Measurements from ENCODE around the gene CSNK1D.

Gene CSNK1D

DNA sequence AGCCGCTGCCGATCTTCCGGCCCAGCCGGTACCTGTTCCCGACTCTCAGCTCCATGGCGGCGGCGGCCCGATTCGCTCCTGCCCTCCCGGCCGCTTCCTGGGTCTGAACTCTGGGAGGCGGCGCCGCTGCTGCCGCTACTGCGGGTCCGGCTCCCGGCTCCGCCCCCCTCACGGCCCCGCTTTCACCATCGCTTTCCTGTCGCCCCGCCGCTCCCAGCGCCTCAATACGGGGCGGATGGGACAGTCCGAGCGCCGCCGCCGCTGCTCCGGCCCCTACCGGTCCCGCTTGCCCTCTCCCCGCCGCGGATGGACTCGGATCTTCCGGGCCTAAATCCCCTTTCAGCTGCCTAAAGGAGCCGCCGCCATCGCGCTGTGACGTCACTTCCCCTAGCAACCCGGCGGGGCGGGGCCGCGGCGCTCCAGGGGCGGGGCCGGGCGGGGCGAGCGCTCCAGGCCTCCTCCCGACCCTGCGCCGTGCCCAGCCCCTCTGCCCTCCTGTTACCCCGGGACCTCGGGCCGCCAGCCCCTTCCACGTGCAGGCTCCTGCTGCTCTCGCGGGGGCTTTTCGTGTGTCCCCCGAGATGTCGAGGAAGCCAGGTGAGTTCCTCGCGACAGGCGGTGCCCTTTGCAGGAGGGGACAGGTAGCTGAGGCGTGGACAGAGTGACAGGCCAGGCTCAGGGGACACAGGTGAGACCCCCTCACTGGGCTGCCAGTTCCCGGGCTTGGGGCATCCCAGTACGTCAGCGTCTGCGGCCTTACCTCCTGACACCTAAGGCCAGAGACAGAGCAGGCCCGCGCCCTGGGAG lies at the start of gene CSNK1D (continued):
- TF ChIP-seq, protein P1, sequence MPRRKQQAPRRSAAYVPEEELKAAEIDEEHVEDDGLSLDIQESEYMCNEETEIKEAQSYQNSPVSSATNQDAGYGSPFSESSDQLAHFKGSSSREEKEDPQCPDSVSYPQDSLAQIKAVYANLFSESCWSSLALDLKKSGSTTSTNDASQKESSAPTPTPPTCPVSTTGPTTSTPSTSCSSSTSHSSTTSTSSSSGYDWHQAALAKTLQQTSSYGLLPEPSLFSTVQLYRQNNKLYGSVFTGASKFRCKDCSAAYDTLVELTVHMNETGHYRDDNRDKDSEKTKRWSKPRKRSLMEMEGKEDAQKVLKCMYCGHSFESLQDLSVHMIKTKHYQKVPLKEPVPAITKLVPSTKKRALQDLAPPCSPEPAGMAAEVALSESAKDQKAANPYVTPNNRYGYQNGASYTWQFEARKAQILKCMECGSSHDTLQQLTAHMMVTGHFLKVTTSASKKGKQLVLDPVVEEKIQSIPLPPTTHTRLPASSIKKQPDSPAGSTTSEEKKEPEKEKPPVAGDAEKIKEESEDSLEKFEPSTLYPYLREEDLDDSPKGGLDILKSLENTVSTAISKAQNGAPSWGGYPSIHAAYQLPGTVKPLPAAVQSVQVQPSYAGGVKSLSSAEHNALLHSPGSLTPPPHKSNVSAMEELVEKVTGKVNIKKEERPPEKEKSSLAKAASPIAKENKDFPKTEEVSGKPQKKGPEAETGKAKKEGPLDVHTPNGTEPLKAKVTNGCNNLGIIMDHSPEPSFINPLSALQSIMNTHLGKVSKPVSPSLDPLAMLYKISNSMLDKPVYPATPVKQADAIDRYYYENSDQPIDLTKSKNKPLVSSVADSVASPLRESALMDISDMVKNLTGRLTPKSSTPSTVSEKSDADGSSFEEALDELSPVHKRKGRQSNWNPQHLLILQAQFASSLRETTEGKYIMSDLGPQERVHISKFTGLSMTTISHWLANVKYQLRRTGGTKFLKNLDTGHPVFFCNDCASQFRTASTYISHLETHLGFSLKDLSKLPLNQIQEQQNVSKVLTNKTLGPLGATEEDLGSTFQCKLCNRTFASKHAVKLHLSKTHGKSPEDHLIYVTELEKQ (tag by site-specific recombination; IDR thresholded peaks at IDR 0.05; ENCODE audit: borderline replicate concordance), result no peak
- no peak for TF ChIP-seq GFI1B (tag by site-specific recombination; IDR thresholded peaks at IDR 0.05)
- TF ChIP-seq, protein P2, sequence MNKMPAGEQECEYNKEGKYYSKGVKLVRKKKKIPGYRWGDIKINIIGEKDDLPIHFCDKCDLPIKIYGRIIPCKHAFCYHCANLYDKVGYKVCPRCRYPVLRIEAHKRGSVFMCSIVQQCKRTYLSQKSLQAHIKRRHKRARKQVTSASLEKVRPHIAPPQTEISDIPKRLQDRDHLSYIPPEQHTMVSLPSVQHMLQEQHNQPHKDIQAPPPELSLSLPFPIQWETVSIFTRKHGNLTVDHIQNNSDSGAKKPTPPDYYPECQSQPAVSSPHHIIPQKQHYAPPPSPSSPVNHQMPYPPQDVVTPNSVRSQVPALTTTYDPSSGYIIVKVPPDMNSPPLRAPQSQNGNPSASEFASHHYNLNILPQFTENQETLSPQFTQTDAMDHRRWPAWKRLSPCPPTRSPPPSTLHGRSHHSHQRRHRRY (tag by site-specific recombination; IDR thresholded peaks at IDR 0.05), result 0 out of 2 replicates have a peak, but pooled peaks have one; percentile 63
- TF ChIP-seq ZNF76 (tag by site-specific recombination; IDR thresholded peaks at IDR 0.05; ENCODE audit: borderline replicate concordance, low read depth), result peak; percentile 86
- TF ChIP-seq SP2 (tag by site-specific recombination; IDR thresholded peaks at IDR 0.05), result peak; percentile 90
- TF ChIP-seq ZNF114 (tag by site-specific recombination; IDR thresholded peaks at IDR 0.05), result no peak
- TF ChIP-seq ZNF16 (tag by site-specific recombination; IDR thresholded peaks at IDR 0.05; ENCODE audit: low read depth), result no peak
- peak; percentile 68; the same call in 1 of the 2 replicates for TF ChIP-seq GLIS2 (tag by site-specific recombination; IDR thresholded peaks at IDR 0.05)
- TF ChIP-seq ZNF548 (tag by site-specific recombination; IDR thresholded peaks at IDR 0.05), result no peak
- TF ChIP-seq, protein P3, sequence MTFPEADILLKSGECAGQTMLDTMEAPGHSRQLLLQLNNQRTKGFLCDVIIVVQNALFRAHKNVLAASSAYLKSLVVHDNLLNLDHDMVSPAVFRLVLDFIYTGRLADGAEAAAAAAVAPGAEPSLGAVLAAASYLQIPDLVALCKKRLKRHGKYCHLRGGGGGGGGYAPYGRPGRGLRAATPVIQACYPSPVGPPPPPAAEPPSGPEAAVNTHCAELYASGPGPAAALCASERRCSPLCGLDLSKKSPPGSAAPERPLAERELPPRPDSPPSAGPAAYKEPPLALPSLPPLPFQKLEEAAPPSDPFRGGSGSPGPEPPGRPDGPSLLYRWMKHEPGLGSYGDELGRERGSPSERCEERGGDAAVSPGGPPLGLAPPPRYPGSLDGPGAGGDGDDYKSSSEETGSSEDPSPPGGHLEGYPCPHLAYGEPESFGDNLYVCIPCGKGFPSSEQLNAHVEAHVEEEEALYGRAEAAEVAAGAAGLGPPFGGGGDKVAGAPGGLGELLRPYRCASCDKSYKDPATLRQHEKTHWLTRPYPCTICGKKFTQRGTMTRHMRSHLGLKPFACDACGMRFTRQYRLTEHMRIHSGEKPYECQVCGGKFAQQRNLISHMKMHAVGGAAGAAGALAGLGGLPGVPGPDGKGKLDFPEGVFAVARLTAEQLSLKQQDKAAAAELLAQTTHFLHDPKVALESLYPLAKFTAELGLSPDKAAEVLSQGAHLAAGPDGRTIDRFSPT (tag by site-specific recombination; IDR thresholded peaks at IDR 0.05), result peak; percentile 81
- TF ChIP-seq, protein P4, sequence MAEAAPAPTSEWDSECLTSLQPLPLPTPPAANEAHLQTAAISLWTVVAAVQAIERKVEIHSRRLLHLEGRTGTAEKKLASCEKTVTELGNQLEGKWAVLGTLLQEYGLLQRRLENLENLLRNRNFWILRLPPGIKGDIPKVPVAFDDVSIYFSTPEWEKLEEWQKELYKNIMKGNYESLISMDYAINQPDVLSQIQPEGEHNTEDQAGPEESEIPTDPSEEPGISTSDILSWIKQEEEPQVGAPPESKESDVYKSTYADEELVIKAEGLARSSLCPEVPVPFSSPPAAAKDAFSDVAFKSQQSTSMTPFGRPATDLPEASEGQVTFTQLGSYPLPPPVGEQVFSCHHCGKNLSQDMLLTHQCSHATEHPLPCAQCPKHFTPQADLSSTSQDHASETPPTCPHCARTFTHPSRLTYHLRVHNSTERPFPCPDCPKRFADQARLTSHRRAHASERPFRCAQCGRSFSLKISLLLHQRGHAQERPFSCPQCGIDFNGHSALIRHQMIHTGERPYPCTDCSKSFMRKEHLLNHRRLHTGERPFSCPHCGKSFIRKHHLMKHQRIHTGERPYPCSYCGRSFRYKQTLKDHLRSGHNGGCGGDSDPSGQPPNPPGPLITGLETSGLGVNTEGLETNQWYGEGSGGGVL (tag by site-specific recombination; IDR thresholded peaks at IDR 0.05), result 0 out of 2 replicates have a peak, but pooled peaks have one; percentile 27
- TF ChIP-seq, protein P5, sequence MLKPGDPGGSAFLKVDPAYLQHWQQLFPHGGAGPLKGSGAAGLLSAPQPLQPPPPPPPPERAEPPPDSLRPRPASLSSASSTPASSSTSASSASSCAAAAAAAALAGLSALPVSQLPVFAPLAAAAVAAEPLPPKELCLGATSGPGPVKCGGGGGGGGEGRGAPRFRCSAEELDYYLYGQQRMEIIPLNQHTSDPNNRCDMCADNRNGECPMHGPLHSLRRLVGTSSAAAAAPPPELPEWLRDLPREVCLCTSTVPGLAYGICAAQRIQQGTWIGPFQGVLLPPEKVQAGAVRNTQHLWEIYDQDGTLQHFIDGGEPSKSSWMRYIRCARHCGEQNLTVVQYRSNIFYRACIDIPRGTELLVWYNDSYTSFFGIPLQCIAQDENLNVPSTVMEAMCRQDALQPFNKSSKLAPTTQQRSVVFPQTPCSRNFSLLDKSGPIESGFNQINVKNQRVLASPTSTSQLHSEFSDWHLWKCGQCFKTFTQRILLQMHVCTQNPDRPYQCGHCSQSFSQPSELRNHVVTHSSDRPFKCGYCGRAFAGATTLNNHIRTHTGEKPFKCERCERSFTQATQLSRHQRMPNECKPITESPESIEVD (tag by site-specific recombination; IDR thresholded peaks at IDR 0.05), result no peak
- TF ChIP-seq KLF9 (tag by site-specific recombination; IDR thresholded peaks at IDR 0.05; ENCODE audit: low read depth), result peak; percentile 98
- TF ChIP-seq ZNF138 (tag by site-specific recombination; IDR thresholded peaks at IDR 0.05; ENCODE audit: borderline replicate concordance), result no peak
- peak; percentile 67 for TF ChIP-seq ZBTB8A (tag by site-specific recombination; IDR thresholded peaks at IDR 0.05)
- TF ChIP-seq IKZF3 (tag by site-specific recombination; IDR thresholded peaks at IDR 0.05), result peak; percentile 24; the same call in 1 of the 2 replicates
- peak; percentile 24; the same call in 1 of the 2 replicates for TF ChIP-seq ZNF585B (tag by site-specific recombination; IDR thresholded peaks at IDR 0.05)
- TF ChIP-seq ZNF112 (tag by site-specific recombination; IDR thresholded peaks at IDR 0.05), result no peak
- TF ChIP-seq ZNF530 (tag by site-specific recombination; IDR thresholded peaks at IDR 0.05; ENCODE audit: low read depth), result no peak
- TF ChIP-seq, protein P6, sequence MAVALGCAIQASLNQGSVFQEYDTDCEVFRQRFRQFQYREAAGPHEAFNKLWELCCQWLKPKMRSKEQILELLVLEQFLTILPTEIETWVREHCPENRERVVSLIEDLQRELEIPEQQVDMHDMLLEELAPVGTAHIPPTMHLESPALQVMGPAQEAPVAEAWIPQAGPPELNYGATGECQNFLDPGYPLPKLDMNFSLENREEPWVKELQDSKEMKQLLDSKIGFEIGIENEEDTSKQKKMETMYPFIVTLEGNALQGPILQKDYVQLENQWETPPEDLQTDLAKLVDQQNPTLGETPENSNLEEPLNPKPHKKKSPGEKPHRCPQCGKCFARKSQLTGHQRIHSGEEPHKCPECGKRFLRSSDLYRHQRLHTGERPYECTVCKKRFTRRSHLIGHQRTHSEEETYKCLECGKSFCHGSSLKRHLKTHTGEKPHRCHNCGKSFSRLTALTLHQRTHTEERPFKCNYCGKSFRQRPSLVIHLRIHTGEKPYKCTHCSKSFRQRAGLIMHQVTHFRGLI (tag by site-specific recombination; IDR thresholded peaks at IDR 0.05), result no peak
- TF ChIP-seq FEZF1 (tag by site-specific recombination; IDR thresholded peaks at IDR 0.05), result 0 out of 2 replicates have a peak, but pooled peaks have one; percentile 45
- peak; percentile 96 for TF ChIP-seq YY1 (tag by site-specific recombination; IDR thresholded peaks at IDR 0.05)
- peak; percentile 74; the same call in 1 of the 2 replicates for TF ChIP-seq ZNF394 (tag by site-specific recombination; IDR thresholded peaks at IDR 0.05; ENCODE audit: borderline replicate concordance)
- TF ChIP-seq ZNF354C (tag by site-specific recombination; IDR thresholded peaks at IDR 0.05; ENCODE audit: borderline replicate concordance, low read depth), result no peak
- no peak for TF ChIP-seq ZNF658 (tag by site-specific recombination; IDR thresholded peaks at IDR 0.05)
- TF ChIP-seq ZNF529 (tag by site-specific recombination; IDR thresholded peaks at IDR 0.05; ENCODE audit: insufficient replicate concordance), result no peak
